Measurements from ENCODE around the gene HDDC3. TPM values are rescaled to one million over a fixed set of nuclear protein-coding genes. Genes with fewer than 3 reads are reported as not detected.

The HDDC3 gene
- total RNA-seq, 6 experiments from 2014 or later, result 8.8 to 17.6 (median 11.5) TPM

DNA sequence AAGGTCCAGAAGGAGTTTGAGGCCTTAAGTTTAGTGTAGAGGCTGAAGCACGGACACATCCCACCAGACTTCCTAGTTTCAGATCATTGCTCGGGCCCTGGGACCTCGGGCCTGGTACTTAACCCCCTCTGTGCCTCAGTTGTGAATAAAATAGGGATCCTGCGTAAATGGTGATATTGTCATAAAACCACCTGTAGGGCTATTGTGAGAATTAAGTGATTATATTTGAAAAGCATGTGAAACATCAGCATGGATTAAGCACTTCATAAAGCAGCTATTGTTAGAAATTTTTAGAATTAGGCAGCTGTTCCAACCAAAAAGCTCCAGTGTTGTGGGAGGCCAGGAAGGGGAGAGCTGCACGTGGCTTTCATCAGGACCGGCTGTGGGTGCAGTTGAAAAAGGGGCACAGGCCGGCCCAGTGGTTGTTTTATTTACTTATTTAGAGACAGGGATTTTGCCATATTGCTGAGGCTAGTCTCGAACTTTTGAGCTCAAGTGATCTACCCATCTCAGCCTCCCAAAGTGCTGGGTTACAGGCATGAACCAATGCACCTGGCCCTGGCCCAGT, 26.8 kb upstream of the HDDC3 start:
- peaks cover 0 to 16% (median 6%) of the 10 kb centered on the region in 4 donors for H3K4me1 ChIP-seq
- H3K36me3 ChIP-seq, result peaks cover 0 to 11% (median 3%) of the 10 kb centered on the region in 4 donors
- H3K4me3 ChIP-seq, result no peak overlapping the region
- 85% methylated on average over 4 of the region's 8 CpGs for WGBS (ENCODE audit: insufficient coverage, low coverage, low lambda C conversion rate, missing lambda C conversion rate)
- ATAC-seq (no peak), DNase-seq (no peak)
- H3K27ac ChIP-seq, result no peak overlapping the region
- TF ChIP-seq CTCF (IDR thresholded peaks at IDR 0.05), result no peak
- no peak for TF ChIP-seq POLR2A (IDR thresholded peaks at IDR 0.05)
- H3K27me3 ChIP-seq, result no peaks in the 10 kb centered on the region
- intact Hi-C loops (cut with DNase I), result loop anchor here in 1 of 2 donors (10.0 kb wide), 1 partner anchor 76 kb away; no protein-coding TSS in a partner anchor
- H3K9me3 ChIP-seq, result no peaks in the 10 kb centered on the region

DNA sequence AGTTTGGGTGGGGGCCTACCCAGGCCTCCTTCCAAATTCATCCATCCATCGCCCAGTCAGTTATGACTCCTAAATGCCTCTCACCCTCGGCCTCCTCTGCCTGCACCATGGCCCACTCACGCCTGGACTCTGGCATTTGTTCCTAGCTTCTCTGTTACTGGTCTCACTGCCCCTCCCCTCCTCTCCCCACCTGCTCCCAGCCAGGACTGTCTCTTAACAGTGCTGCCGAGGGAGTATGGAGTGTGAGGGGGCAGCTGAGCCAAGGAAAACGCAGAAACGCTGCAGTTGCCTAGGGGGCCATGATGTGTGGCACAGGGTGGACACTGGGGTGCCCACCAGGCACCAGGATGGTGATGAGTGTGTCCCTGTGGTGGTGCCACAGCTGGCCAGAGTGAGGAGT, 25.4 kb upstream of the HDDC3 start:
- 92% methylated on average over 2 of the region's 6 CpGs for WGBS (ENCODE audit: insufficient coverage, low coverage, low lambda C conversion rate, missing lambda C conversion rate)
- no peak overlapping the region for H3K4me3 ChIP-seq
- ATAC-seq (no peak), DNase-seq (no peak)
- H3K27ac ChIP-seq, result no peak overlapping the region
- H3K27me3 ChIP-seq, result no peaks in the 10 kb centered on the region
- TF ChIP-seq POLR2A (IDR thresholded peaks at IDR 0.05) (no peak), CTCF (IDR thresholded peaks at IDR 0.05) (no peak)
- intact Hi-C loops (cut with DNase I), result loop anchor here in 1 of 2 donors (10.0 kb wide), 1 partner anchor 77 kb away; no protein-coding TSS in a partner anchor
- peaks cover 0 to 16% (median 6%) of the 10 kb centered on the region in 4 donors for H3K4me1 ChIP-seq
- no peaks in the 10 kb centered on the region for H3K9me3 ChIP-seq
- peaks cover 0 to 13% (median 5%) of the 10 kb centered on the region in 4 donors for H3K36me3 ChIP-seq

GRCh38 chr15:90957031-90957790, 24.9 kb upstream of the HDDC3 start:
- H3K27ac ChIP-seq, result no peak overlapping the region
- no peaks in the 10 kb centered on the region for H3K27me3 ChIP-seq
- H3K4me3 ChIP-seq, result peak overlapping the region; percentile 32 to 60 (median 49)
- H3K9me3 ChIP-seq, result no peaks in the 10 kb centered on the region
- TF ChIP-seq CTCF (IDR thresholded peaks at IDR 0.05), result no peak
- TF ChIP-seq POLR2A (IDR thresholded peaks at IDR 0.05), result no peak
- H3K4me1 ChIP-seq, result peaks cover 0 to 16% (median 6%) of the 10 kb centered on the region in 4 donors
- ATAC-seq, result no peak
- peak in 1 of 3 donors; percentile 34 for DNase-seq
- intact Hi-C loops (cut with DNase I), result loop anchor here in 1 of 2 donors (10.0 kb wide), 1 partner anchor 78 kb away; no protein-coding TSS in a partner anchor
- peaks cover 0 to 16% (median 5%) of the 10 kb centered on the region in 4 donors for H3K36me3 ChIP-seq
- 67% methylated on average over 2 of the region's 63 CpGs for WGBS (ENCODE audit: insufficient coverage, low coverage, low lambda C conversion rate, missing lambda C conversion rate)

DNA sequence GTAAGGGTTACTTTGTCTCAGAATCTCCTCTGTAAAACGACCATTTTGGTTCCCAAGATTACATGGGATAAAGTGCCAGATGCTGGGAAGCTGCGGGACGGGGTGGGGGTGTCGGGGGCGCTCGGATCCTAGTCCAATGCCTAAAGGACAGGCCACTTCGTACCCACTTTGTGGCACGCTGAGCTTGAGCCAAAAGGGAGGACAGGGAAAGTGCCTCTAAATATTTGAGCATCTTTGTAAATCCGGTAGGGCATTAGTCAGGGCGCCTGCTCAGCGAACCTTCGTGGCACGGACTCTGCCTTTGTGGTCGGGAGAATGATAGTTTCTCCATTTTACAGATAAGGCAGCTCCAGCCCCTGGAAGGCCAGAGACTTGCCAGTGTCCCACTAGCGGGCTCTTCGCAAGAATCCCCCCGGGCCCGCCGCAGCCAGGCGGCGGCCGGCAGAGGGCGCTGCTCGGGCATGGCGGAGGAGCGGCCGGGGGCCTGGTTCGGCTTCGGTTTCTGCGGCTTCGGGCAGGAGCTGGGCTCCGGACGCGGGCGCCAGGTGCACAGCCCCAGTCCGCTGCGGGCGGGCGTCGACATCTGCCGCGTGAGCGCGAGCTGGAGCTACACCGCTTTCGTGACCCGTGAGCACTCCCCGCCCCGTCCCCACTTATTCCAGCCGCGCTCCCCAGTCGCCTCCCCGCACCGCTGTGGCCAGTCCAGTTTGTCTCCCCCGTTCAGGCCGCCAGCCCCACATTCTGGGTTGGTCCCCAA, 24.1 kb upstream of the HDDC3 start:
- TF ChIP-seq CTCF (IDR thresholded peaks at IDR 0.05) (peak; percentile 70 to 88 (median 82)), POLR2A (IDR thresholded peaks at IDR 0.05) (no peak)
- no peaks in the 10 kb centered on the region for H3K9me3 ChIP-seq
- peak overlapping the region; percentile 32 to 60 (median 49) for H3K4me3 ChIP-seq
- intact Hi-C loops (cut with DNase I), result loop anchor here in 1 of 2 donors (10.0 kb wide), 1 partner anchor 78 kb away; no protein-coding TSS in a partner anchor
- peak; percentile 2 to 56 (median 32) for ATAC-seq
- H3K4me1 ChIP-seq, result peaks cover 0 to 16% (median 6%) of the 10 kb centered on the region in 4 donors
- WGBS (ENCODE audit: insufficient coverage, low coverage, low lambda C conversion rate, missing lambda C conversion rate), result 13% methylated on average over 12 of the region's 56 CpGs
- no peaks in the 10 kb centered on the region for H3K27me3 ChIP-seq
- DNase-seq, result peak; percentile 74 to 78 (median 74)
- H3K27ac ChIP-seq, result no peak overlapping the region
- H3K36me3 ChIP-seq, result peaks cover 0 to 18% (median 3%) of the 10 kb centered on the region in 4 donors

Data from right lobe of liver (tissue), 6 donors.